ENCODE measurements around the gene IGDCC3.

The IGDCC3 gene

DNA sequence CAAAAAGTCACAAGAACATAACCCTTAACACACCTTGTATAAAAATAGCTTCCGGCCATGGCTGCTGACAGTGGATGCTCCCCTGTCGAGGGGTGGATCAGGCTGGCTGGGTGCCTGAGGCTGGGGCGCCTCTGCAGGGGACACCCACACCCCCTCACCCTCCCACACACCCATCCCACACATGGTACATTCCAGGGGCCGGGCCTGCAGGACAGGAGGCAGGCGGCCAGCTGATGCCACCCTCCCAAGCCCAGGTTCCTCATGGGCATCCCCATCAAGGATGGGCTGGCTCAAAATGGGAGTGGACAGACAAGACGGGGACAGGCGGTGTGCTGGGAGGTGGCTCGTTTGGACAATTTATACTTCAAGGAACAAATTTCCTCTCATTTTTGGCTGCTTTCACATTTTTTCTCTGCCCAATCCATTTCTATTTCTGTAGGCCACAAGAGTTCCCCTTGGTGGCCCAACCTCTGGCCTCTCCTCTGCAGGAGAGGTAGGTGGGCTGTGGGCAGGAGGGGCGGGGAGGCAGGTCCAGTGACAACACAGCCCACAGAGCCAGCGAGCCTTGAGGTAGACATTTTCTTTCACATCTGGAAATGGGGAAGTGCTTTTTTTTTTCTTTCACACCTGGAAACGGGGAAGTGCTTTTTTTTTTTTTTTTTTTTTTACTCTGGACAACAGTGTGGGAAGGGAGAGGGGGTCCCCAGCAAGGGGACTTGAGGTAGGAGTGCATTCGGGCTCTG, 50.0 kb downstream of the IGDCC3 start:
- DNase-seq (ENCODE audit: low read depth): no peak

- no peak for DNase-seq (ENCODE audit: low read depth)
These were observed 51.0 kb downstream of the IGDCC3 start for GRCh38 chr15:65326818-65327217.

GRCh38 chr15:65326117-65326526, 51.7 kb downstream of the IGDCC3 start:
- DNase-seq (ENCODE audit: low read depth): no peak

DNA sequence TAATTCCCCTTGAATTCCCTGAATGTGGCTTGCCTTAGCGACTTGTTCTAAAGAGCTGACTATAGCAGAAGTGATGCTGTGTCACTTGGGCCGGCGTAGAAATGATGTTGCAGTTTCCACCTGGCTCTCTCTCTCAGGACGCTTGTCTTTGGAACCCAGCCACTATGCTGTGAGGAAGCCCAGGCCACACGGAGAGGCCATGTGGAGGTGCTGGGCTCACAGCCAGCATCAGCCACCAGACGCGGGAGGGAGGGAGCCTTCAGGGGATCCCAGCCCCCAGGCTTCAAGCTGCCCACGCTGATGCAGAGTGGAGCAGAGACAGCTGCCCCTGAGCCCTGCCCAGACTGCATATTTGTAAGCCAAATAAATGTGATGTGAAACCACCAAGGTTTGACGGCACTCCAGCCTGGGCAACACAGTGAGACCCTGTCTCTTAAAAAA, 54.7 kb downstream of the IGDCC3 start:
- no peak for DNase-seq (ENCODE audit: low read depth)

- peak; percentile 55 for DNase-seq (ENCODE audit: low read depth)
These were observed 58.9 kb downstream of the IGDCC3 start for GRCh38 chr15:65318870-65319356.

- DNase-seq (ENCODE audit: low read depth): no peak
These were observed 65.3 kb downstream of the IGDCC3 start for GRCh38 chr15:65312400-65312916.

DNA sequence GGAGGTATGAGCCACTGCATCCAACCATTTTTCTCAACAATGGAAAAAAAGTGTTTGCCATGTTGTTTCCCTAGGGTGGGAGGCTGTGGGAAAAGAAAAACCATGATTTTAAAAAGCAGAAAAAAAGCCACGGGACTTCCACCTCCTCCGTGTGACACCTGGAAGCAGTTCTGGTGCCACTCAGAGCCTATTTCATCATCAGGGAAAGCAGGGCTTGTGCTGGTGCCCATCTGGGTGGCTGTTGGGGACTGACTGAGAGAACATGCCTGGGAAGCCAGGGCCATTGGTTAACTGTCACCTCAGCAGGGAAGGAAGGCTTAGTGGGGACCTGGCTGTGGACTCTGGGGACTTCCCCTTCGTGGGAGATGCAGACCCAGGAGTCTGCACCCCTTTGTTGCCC, 66.0 kb downstream of the IGDCC3 start:
- no peak for DNase-seq (ENCODE audit: low read depth)

DNA sequence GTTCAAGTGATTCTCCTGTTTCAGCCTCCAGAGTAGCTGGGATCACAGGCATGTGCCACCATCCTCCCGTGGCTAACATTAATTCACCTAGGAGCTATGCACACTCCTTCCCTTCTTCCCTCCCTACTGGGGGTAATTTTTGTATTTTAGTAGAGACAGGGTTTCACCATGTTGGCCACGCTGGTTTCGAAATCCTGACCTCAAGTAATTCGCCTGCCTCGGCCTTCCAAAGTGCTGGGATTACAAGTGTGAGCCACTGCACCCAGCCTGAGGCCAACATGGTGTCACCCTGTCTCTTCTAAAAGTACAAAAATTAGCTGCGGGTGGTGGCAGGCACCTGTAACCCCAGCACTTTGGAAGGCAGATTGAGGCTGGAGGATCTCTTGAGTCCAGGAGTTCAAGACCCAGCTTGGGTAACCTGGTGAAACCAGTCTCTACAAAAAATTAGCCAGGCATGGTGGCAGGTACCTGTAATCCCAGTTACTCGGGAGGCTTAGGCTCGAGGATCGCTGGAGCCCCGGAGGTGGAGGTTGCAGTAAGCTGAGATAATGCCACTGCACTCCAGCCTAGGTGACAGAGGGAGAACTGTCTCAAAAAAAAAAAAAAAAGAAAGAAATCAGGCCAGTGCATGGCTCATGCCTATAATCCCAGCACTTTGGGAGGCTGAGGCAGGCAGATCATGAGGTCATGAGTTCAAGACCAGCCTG, 67.2 kb downstream of the IGDCC3 start:
- DNase-seq (ENCODE audit: low read depth): no peak

DNA sequence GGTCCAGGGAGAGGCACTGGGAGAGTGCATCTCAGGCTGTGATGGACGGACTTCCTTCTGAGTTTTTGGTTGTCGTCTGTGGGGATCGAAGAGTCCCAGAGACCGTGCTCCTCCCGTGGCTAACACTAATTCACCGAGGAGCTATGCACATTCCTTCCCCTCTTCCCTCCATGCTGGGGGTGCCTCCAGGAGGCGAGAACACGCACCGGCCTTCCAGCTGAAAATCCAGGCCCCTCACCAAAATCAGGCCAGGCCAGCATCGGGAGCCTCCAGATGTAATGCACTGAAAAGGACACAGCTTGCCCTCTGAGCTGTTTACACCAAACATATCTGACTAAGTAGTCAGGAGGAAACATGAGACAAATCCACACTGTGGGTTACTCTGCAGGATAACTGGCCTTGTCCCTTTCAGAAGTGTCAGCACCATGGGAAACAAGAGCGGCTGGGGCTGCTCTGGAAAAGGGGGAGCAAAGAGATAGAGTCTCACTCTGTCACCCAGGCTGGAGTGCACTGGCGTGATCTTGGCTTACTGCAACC, 67.9 kb downstream of the IGDCC3 start:
- DNase-seq (ENCODE audit: low read depth): no peak

GRCh38 chr15:65307978-65308377, 69.8 kb downstream of the IGDCC3 start:
- DNase-seq (ENCODE audit: low read depth): no peak

GRCh38 chr15:65306551-65306950, 71.3 kb downstream of the IGDCC3 start:
- DNase-seq (ENCODE audit: low read depth): no peak

- DNase-seq (ENCODE audit: low read depth): no peak
These were observed 72.0 kb downstream of the IGDCC3 start for GRCh38 chr15:65305776-65306175.

- DNase-seq (ENCODE audit: low read depth): no peak
These were observed 72.5 kb downstream of the IGDCC3 start for GRCh38 chr15:65305150-65305758.

DNA sequence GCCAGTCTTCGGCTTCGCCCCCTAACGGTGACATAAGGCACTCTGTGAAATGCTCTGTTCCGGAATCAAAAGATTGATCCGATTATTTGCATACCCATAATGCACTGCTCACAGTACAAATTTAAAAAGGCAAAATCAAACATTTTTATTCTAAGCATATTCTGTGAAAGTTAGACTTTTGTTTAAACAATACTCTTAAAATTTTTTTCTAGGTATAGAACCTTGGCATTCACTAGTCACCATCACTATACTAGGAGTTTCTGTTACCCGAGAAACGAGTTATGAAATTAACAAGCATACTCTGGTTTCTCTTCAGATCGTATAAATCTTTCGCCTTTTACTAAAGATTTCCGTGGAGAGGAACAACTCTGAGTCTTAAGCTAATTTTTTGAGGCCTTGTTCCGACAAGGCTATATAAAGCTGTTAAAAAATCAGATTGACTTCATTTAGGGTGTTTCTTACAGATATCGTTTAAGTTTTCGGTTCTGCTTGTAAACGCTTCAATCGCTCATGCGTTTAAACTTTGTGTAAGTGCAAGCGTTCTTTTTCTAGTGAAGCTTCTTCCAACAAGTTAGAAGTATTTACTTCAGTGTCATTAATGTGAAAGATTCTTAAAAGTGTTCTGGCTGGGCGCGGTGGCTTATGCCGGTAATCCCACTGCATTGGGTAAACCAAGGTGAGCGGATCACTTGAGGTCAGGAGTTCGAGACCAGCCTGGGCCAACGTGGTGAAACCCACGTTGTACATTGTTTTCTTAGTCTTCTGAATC, 73.2 kb downstream of the IGDCC3 start, which contains the start of gene RNU5B-1:
Gene RNU5B-1, plus strand, starts transcription at position 297 of the 769 bp plus-strand sequence.
- peak; percentile 95 for DNase-seq (ENCODE audit: low read depth)

DNA sequence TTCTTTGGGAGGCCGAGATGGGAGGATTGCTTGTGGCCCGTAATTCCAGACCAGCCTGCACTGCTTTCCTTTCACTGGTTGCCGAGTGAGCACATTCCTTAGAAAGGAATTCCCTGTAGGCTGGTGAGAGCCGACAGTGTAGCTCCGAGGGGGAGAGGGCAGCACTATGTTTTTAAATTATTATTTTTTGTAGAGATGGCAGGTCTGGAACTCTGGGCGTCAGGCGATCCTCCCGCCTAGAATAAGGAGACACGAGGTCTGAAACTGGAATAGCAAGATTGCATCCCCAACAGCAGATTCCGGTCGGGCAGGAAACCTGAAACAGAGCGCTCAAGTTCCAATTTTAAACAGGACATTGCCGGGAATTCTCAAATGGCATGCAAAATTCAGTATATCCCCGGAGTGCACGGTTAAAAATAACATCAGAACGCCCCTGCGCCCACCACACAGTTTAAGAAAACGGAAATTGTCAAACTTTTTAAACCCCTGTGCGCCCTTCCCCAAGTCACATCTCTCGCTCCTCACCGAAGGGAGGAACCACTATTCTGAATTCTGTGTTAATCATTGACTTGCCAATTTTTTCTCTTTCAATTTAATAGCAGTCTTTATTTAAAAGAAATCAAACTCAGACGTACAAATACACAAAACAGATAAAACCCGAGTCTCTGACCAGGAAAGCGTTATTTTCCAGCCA, 74.0 kb downstream of the IGDCC3 start:
- peak; percentile 42 for DNase-seq (ENCODE audit: low read depth)

GRCh38 chr15:65302061-65302460, 75.7 kb downstream of the IGDCC3 start:
- DNase-seq (ENCODE audit: low read depth): no peak

DNA sequence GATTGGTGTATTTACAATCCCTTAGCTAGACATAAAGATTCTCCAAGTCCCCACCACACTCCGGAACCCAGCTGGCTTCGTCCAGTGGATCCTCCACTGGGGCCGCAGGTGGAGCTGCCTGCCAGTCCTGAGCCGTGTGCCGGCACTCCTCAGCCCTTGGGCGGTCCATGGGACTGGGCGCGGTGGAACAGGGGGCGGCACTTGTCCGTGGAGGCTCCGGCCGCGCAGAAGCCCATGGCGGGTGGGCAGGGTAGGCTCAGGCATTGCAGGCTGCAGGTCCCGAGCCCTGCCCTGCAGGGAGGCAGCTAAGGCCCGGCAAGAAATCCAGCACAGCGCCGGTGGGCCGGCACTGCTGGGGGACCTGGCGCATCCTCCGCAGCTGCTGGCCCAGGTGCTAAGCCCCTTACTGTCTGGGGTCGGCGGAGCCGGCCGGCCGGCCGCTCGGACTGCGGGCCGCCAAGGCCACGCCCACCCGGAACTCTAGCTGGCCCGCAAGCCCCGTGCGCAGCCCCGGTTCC, 76.8 kb downstream of the IGDCC3 start:
- no peak for DNase-seq (ENCODE audit: low read depth)

- DNase-seq (ENCODE audit: low read depth): no peak
These were observed 79.1 kb downstream of the IGDCC3 start for GRCh38 chr15:65298731-65299130.

- DNase-seq (ENCODE audit: low read depth): no peak
These were observed 84.8 kb downstream of the IGDCC3 start for GRCh38 chr15:65292938-65293518.

DNA sequence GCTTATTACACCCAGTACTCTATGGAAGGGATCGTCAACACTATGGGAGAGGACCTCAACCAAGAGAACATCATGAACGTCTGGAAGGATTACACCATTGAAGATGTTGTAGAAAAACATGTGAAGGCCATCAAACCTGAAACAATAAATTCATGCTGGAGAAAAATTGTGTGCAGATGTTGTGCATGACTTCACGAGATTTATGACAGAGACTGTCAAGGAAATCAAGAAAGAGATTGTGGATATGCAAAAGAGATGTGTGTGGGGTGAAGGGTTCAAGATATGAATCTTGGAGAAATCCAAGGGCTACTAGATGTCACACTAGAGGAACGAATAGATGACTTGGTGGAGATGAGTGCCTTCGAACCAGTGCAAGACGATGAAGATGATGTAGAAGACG, 87.6 kb downstream of the IGDCC3 start:
- no peak for DNase-seq (ENCODE audit: low read depth)
